ENCODE measurements around the gene BANF1.

Gene BANF1

DNA sequence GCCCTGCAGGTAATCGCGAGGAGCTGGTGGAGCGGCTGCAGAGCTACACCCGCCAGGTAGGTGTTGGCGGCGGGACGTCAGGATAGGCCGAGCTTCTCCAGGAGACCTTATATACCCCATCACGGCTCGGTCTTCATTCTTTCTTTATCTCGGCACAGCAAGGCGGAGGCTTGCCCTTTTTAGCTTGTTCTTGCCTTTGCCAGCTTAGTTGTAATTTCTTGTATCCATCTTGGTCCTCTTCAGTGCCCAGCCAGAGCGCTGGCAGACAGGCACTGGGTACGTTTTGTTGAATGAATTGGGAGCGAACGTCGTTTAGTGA is 50.3 kb downstream of the BANF1 start:
- DNase-seq (ENCODE audit: low read depth): no peak
- peak overlapping the region; percentile 97 for H3K4me3 ChIP-seq (ENCODE audit: low read depth, low read length)

Data from skeletal muscle cell (primary cell).